ENCODE data around the gene GPR21. TPM values are rescaled to one million over a fixed set of nuclear protein-coding genes. Genes with fewer than 3 reads are reported as not detected.

The GPR21 gene
- total RNA-seq, 1 experiment from 2014 or later, result 1.1 TPM

GRCh38 chr9:123028136-123028535 is 5.3 kb upstream of the GPR21 start:
- H3K4me3 ChIP-seq (replicated peaks in 1 of 2; ENCODE audit: low read depth in 1 of 2, low read length in 2 of 2), result no peak overlapping the region
- H4K20me1 ChIP-seq (ENCODE audit: insufficient read depth), result no peaks in the 10 kb centered on the region
- ChIA-PET CTCF (no interaction called here), RAD21 (ENCODE audit: low non-redundant PET in 1 of 2, low total read pairs in 2 of 2, uncharacterized antibody in 2 of 2, unreplicated experiment in 2 of 2) (no interaction called here), POLR2A (no interaction called here)
- no peaks in the 10 kb centered on the region for H3K9me3 ChIP-seq (ENCODE audit: control insufficient read depth in 1 of 2, insufficient read depth in 1 of 2, low read depth in 1 of 2, low read length in 2 of 2)
- H2AFZ ChIP-seq (ENCODE audit: low read depth, low read length, poor library complexity, severe bottlenecking), result no peak overlapping the region
- intact Hi-C loops (cut with micrococcal nuclease), result no loop called here
- BruUV-seq (replicated peaks), result no TSS peak
- no peak overlapping the region for H3K9ac ChIP-seq (ENCODE audit: low read length)
- TF ChIP-seq TCF7L2 (IDR thresholded peaks at IDR 0.05; ENCODE audit: borderline replicate concordance, extremely low read depth, insufficient read depth, insufficient read length) (no peak), EGR1 (IDR thresholded peaks at IDR 0.05; ENCODE audit: low read depth) (no peak), POLR2AphosphoS5 (IDR thresholded peaks at IDR 0.05; ENCODE audit: low read depth, low read length) (no peak), ZBTB33 (IDR thresholded peaks at IDR 0.05; ENCODE audit: extremely low read depth, insufficient replicate concordance, low read length) (no peak), MAX (IDR thresholded peaks at IDR 0.05) (no peak)
- no peak for DNase-seq (ENCODE audit: low read depth, low spot score)
- no peak overlapping the region for H3K4me2 ChIP-seq (ENCODE audit: low read length)
- no peak for ATAC-seq
- H3K27ac ChIP-seq (ENCODE audit: low read depth, low read length), result no peak overlapping the region
- H3K27me3 ChIP-seq (ENCODE audit: insufficient read depth, low read length), result no peaks in the 10 kb centered on the region
- no peaks in the 10 kb centered on the region for H3K9me2 ChIP-seq (ENCODE audit: insufficient read depth)
- H3K4me1 ChIP-seq (ENCODE audit: control insufficient read depth in 1 of 2, insufficient read depth in 2 of 2, low read length in 2 of 2), result no peaks in the 10 kb centered on the region
- H3K79me2 ChIP-seq (ENCODE audit: insufficient read depth, low read length), result no peaks in the 10 kb centered on the region
- H3K36me3 ChIP-seq (ENCODE audit: control insufficient read depth in 1 of 2, insufficient read depth in 2 of 2, low read length in 2 of 2), result no peaks in the 10 kb centered on the region

- DNase-seq (ENCODE audit: low read depth, low spot score) (no peak), ATAC-seq (no peak)
- Histone ChIP-seq H3K9ac (ENCODE audit: low read length) (no peak overlapping the region), H3K4me1 (ENCODE audit: control insufficient read depth in 1 of 2, insufficient read depth in 2 of 2, low read length in 2 of 2) (no peaks in the 10 kb centered on the region), H2AFZ (ENCODE audit: low read depth, low read length, poor library complexity, severe bottlenecking) (no peak overlapping the region), H3K4me2 (ENCODE audit: low read length) (no peak overlapping the region), H3K27ac (ENCODE audit: low read depth, low read length) (no peak overlapping the region), H4K20me1 (ENCODE audit: insufficient read depth) (no peaks in the 10 kb centered on the region), H3K27me3 (ENCODE audit: insufficient read depth, low read length) (no peaks in the 10 kb centered on the region), H3K36me3 (ENCODE audit: control insufficient read depth in 1 of 2, insufficient read depth in 2 of 2, low read length in 2 of 2) (no peaks in the 10 kb centered on the region), H3K9me2 (ENCODE audit: insufficient read depth) (no peaks in the 10 kb centered on the region), H3K79me2 (ENCODE audit: insufficient read depth, low read length) (no peaks in the 10 kb centered on the region), H3K4me3 (replicated peaks in 1 of 2; ENCODE audit: low read depth in 1 of 2, low read length in 2 of 2) (no peak overlapping the region), H3K9me3 (ENCODE audit: control insufficient read depth in 1 of 2, insufficient read depth in 1 of 2, low read depth in 1 of 2, low read length in 2 of 2) (no peaks in the 10 kb centered on the region)
- intact Hi-C loops (cut with micrococcal nuclease), result no loop called here
- ChIA-PET RAD21 (ENCODE audit: low non-redundant PET in 1 of 2, low total read pairs in 2 of 2, uncharacterized antibody in 2 of 2, unreplicated experiment in 2 of 2) (no interaction called here), POLR2A (no interaction called here), CTCF (no interaction called here)
- BruUV-seq (replicated peaks), result no TSS peak
- TF ChIP-seq ELF1 (IDR thresholded peaks at IDR 0.05; ENCODE audit: borderline replicate concordance, low read depth), result no peak
- TF ChIP-seq ATF3 (IDR thresholded peaks at IDR 0.05), result no peak
- no peak for TF ChIP-seq ZNF274 (IDR thresholded peaks at IDR 0.05; ENCODE audit: low read depth, low read length)
- TF ChIP-seq EZH2phosphoT487 (IDR thresholded peaks at IDR 0.05; ENCODE audit: borderline replicate concordance), result no peak
- no peak for TF ChIP-seq TCF7L2 (IDR thresholded peaks at IDR 0.05; ENCODE audit: borderline replicate concordance, extremely low read depth, insufficient read depth, insufficient read length)
Measured at GRCh38 chr9:123028973-123029372, 4.5 kb upstream of the GPR21 start.

All from HCT116 (cell line).